GM12878 (cell line): ENCODE data around the gene ATP1A1. TPM values are rescaled to one million over a fixed set of nuclear protein-coding genes. Genes with fewer than 3 reads are reported as not detected.

Experiments
- ATF2 ChIP-seq: IDR thresholded peaks from 2 replicates; pipeline ENCODE4 v1.6.1; 2012; ENCODE audit warnings: low read length, inconsistent platforms
- CBFB ChIP-seq: IDR thresholded peaks from 2 replicates; pipeline ENCODE4 v1.6.1; 2016; ENCODE audit warnings: antibody characterized with exemption, low read depth
- CBX5 ChIP-seq: sonication (generic); IDR thresholded peaks from 2 replicates; pipeline ENCODE4 v1.6.1; 2016; ENCODE audit warnings: low read depth, moderate library complexity, mild to moderate bottlenecking, inconsistent platforms
- CHD4 ChIP-seq: fragments of 200-600 bp; sonication (generic); IDR thresholded peaks from 2 replicates; pipeline ENCODE4 v1.6.1; 2016; ENCODE audit warnings: mild to moderate bottlenecking
- CREM ChIP-seq: IDR thresholded peaks from 2 replicates; pipeline ENCODE4 v1.6.1; 2014; ENCODE audit warnings: antibody characterized with exemption, low read depth
- ELK1 ChIP-seq: IDR thresholded peaks from 2 replicates; pipeline ENCODE4 v1.6.1; 2012; ENCODE audit warnings: low read depth, low read length, improper control_type of control experiment
- HDAC2 ChIP-seq: fragments of 200-600 bp; sonication (generic); IDR thresholded peaks from 2 replicates; pipeline ENCODE4 v1.6.1; 2017
- HSF1 ChIP-seq: fragments of 150-350 bp; IDR thresholded peaks from 2 replicates; pipeline ENCODE4 v1.6.1; 2014; ENCODE audit warnings: mild to moderate bottlenecking, low read depth, low read length
- IRF3 ChIP-seq: fragments of 450-650 bp; IDR thresholded peaks from 2 replicates; pipeline ENCODE4 v1.6.1; 2014; ENCODE audit warnings: mild to moderate bottlenecking
- KDM1A ChIP-seq: fragments of 200-600 bp; sonication (generic); IDR thresholded peaks from 2 replicates; pipeline ENCODE4 v1.6.1; 2016; ENCODE audit warnings: borderline replicate concordance
- LARP7 ChIP-seq: fragments of 450-650 bp; IDR thresholded peaks from 2 replicates; pipeline ENCODE4 v1.6.1; 2017; ENCODE audit warnings: mild to moderate bottlenecking
- MEF2A ChIP-seq: IDR thresholded peaks from 2 replicates; pipeline ENCODE4 v1.6.1; 2011; ENCODE audit warnings: low read depth, mild to moderate bottlenecking, low read length, moderate library complexity; ENCODE audit not compliant: insufficient read depth
- MYC ChIP-seq: IDR thresholded peaks from 2 replicates; pipeline ENCODE4 v1.6.1; 2011; ENCODE audit warnings: mild to moderate bottlenecking, low read length, moderate library complexity, inconsistent platforms; ENCODE audit not compliant: insufficient read depth, insufficient replicate concordance, insufficient read length, severe bottlenecking
- NFIC ChIP-seq: IDR thresholded peaks from 2 replicates; pipeline ENCODE4 v1.6.1; 2012; ENCODE audit warnings: low read depth, mild to moderate bottlenecking, inconsistent platforms, low read length, moderate library complexity
- NR2F1 ChIP-seq: fragments of 450-650 bp; conservative IDR thresholded peaks from 2 replicates; pipeline ENCODE4 v1.6.1; 2017; ENCODE audit warnings: mild to moderate bottlenecking
- POLR2AphosphoS5 ChIP-seq: IDR thresholded peaks from 2 replicates; pipeline ENCODE4 v1.6.1; 2011; ENCODE audit warnings: mild to moderate bottlenecking, low read length, inconsistent platforms
- SKIL ChIP-seq: fragments of 450-650 bp; IDR thresholded peaks from 2 replicates; pipeline ENCODE4 v1.6.1; 2017; ENCODE audit warnings: mild to moderate bottlenecking, low read depth, inconsistent platforms; ENCODE audit not compliant: poor library complexity, severe bottlenecking
- TCF3 ChIP-seq: IDR thresholded peaks from 2 replicates; pipeline ENCODE4 v1.6.1; 2012; ENCODE audit warnings: low read depth, mild to moderate bottlenecking, low read length, borderline replicate concordance; ENCODE audit not compliant: insufficient read depth
- TCF7 ChIP-seq: IDR thresholded peaks from 2 replicates; pipeline ENCODE4 v1.6.1; 2014; ENCODE audit warnings: antibody characterized with exemption, borderline replicate concordance
- YY1 ChIP-seq: IDR thresholded peaks from 2 replicates; pipeline ENCODE4 v1.6.1; 2011; ENCODE audit warnings: low read depth, mild to moderate bottlenecking, low read length
- ZBTB4 ChIP-seq: fragments of 450-650 bp; formaldehyde crosslinking; IDR thresholded peaks from 2 replicates; pipeline ENCODE4 v1.4.0; 2022; ENCODE audit warnings: mild to moderate bottlenecking, moderate library complexity
- polyA plus RNA-seq, 11 experiments: library from polyadenylated mRNA; depleted of rRNA in 4 of 11; unstranded in 6 of 11; stranded (reverse) in 5 of 11; fragments of >200 nt; fragmentation: Nextera tagmentation in 4 of 11; fragmentation: Illumina TruSeq in 1 of 11; extraction: Ambion mirVana in 4 of 11; extraction: Trizol in 1 of 11; gene quantifications; 1 replicate in 1 of 11; 2 replicates in 10 of 11; pipeline versions ENCODE4 v1.2.1 to v1.2.3, GENCODE V29; 2011 to 2016; ENCODE audit warnings: inconsistent platforms in 2 of 11, missing spikeins in 2 of 11, low read depth in 1 of 11
- total RNA-seq, 4 experiments: library from RNA; depleted of rRNA in 3 of 4; stranded (reverse); fragments of >200 nt in 3 of 4; fragmentation: Illumina TruSeq in 1 of 4; extraction: Trizol in 1 of 4; gene quantifications; 2 replicates each; pipeline versions ENCODE4 v1.2.1 to v1.2.3, GENCODE V29; 2013 to 2021

Gene ATP1A1
- total and polyA plus RNA-seq, 10 of the 15 experiments (the other 5 are each of a cell fraction or from before 2014, with no cell fraction given): 113 to 566 (median 313) TPM

GRCh38 chr1:116390195-116390594, 17.2 kb downstream of the ATP1A1 start (continued):
- TF ChIP-seq CBFB (peak; percentile 48; the same call in 1 of the 2 replicates), HSF1 (no peak), MEF2A (peak; percentile 80), TCF7 (no peak; the same call in 1 of the 2 replicates), KDM1A (no peak), YY1 (no peak), SKIL (peak; percentile 34), CBX5 (0 out of 2 replicates have a peak, but pooled peaks have one; percentile 21), NR2F1 (0 out of 2 replicates have a peak, but pooled peaks have one; percentile 35), NFIC (peak; percentile 76), CREM (peak; percentile 62; the same call in 1 of the 2 replicates), ATF2 (peak; percentile 53; the same call in 1 of the 2 replicates), TCF3 (peak; percentile 83), ZBTB4 (CRISPR knock-in tag) (no peak), CHD4 (no peak), HDAC2 (no peak), MYC (no peak), POLR2AphosphoS5 (no peak), LARP7 (no peak), IRF3 (no peak), ELK1 (no peak)
